HCEC 1CT (cell line): ENCODE results near the gene TBC1D21.
A peak's percentile ranks its signal among the peaks of the same experiment; 100 is the strongest.

Experiments
- DNase-seq: peaks from one replicate; pipeline ENCODE4 v3.0.0-alpha.2; 2017

The TBC1D21 gene

GRCh38 chr15:73891328-73892315, 18.3 kb downstream of the TBC1D21 start:
- no peak for DNase-seq

DNA sequence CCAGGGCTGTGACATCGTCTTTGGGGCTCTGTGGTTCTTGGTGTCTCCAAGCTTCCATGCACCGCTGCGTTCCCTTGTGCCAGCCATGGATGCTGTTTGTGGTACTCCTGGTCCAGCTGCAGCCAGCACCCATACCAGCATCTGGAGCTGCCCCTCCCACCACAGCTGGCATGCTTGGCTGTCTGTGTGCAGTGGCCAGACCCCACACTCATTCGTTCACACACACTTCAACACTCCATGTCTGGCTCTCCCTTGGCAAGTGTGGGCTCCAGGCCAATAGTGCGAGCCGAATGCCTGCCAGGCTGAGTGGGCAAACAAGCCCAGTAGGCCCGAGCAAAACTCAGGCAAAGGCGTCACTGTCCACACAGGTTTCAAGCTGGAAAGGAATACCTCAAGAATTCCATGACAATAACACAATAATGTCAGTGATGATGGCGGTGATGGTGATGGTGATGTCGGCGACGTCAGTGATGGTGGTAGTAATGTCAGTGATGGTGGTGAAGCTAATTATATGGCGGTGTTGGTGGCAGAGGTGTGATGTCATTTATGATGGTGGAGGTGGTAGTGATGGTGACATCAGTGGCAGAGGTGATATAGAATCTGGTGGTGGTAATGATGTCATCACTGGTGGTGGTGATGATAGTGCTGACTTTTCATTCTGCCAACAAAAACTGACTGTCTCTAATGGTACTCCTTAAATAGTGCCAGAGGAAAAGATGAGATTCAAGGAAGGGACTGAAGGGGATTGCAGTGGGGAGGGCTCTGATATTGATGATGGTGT, 19.3 kb downstream of the TBC1D21 start:
- no peak for DNase-seq

DNA sequence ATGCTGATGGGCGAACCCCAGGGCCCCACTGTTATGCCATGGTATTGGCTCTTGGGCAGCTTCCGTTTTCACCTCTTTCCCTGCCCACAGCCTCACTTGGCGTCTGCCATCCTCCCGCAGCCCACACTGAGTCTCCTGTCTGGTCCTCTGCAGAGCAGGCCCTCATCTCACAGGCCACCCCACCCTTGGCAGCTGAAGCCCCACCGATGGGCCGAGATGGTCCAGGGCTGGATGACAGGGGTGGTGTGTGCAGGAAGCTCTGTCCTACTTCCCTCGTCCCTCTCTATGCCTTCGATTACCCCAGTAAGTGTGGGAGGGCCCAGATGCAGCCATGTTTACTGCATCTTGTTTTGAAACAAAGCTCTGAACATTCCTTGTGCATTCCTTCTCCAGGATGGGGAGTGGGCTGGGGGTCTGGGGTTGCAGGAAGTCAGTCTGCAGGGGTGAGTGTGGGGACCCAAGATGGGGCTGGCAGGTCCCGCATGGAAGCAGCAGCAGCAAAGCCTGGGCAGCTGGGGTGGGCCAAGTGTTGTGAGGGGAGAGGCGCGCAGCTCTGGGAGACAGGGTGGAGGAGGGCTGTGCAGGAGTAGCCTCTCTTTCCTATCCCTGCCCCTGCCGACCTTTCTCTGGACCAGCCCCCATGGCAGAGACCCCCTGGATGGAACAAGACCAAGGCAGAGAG, 20.9 kb downstream of the TBC1D21 start:
- DNase-seq, result no peak

- DNase-seq, result peak; percentile 92
Observed at GRCh38 chr15:73897441-73898261, 24.3 kb downstream of the TBC1D21 start.

DNA sequence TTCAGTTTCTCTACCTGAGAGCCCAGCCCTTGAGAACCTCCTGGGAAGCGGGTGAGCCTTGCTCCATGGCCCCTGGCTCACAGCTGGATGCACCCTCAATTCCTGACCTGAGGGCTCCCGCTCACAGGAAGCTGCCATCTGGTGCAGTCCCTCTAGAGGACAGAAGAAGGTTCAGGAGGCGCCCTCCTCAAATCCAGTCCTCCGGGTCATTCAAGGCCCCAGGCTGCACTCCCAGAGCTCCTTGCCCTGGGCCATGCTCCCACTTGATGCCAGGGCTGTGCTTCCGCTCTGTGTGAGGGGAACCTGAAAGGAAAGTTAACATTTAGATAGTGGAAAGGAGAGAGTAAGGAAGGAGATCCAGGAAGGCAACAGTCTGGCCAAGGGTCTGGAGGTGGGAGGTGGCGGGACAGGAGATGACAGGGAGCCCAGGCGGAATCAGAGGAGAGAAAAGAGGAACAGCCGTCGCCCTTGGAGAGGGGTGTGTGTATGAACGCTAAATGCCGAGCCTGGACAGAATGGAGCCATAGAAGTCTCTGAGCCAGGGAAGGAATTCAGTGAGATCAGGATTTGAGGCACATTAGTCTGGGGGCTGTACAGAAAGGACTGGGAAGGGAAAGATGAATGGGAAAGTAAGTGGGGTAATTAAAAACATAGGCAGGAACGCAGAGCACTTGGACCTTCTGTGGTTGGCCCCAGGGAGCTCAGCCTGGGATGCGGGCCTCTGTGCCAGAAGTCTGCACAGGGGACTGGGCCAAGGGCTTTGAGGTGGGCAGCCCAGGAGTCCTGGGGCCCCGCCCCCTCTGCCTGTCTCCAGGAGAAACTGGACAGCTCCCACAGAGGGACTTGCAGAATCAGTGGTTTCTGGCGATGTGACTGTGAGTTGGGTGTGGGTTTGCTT, 26.1 kb downstream of the TBC1D21 start:
- DNase-seq, result no peak

- no peak for DNase-seq
Observed at GRCh38 chr15:73900095-73900712, 26.8 kb downstream of the TBC1D21 start.

DNA sequence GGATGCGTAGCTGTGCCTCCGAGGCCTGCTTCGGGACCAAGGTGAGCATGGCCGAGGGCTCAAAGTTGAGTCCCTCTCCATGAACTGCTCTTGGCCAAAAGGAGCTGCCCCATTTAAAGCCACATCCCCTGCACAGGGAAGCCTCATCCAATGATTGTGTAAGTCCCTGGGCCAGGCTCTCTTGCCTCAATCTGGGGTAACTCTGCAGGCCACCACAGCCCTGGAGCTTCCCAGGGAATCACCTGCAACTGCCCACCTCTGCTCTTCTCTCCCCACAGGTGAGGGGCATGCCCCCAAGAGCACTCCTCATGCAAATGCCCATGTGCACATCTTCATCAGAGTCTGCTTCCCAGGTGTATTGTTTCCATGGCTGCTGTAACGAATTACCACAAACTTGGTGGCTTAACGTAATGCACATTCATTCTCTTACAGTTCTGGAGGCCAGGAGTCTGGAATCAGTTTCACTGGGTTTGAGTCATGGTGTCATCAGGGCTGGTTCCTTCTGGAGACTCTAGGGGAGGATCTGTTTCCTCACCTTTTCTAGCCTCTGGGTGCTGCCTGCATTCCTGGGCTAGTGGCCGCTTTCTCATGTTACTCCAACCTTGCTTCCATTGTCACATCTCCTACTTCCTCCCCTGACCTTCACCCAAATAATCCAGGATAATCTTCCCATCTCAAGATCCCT, 27.9 kb downstream of the TBC1D21 start:
- DNase-seq, result no peak

DNA sequence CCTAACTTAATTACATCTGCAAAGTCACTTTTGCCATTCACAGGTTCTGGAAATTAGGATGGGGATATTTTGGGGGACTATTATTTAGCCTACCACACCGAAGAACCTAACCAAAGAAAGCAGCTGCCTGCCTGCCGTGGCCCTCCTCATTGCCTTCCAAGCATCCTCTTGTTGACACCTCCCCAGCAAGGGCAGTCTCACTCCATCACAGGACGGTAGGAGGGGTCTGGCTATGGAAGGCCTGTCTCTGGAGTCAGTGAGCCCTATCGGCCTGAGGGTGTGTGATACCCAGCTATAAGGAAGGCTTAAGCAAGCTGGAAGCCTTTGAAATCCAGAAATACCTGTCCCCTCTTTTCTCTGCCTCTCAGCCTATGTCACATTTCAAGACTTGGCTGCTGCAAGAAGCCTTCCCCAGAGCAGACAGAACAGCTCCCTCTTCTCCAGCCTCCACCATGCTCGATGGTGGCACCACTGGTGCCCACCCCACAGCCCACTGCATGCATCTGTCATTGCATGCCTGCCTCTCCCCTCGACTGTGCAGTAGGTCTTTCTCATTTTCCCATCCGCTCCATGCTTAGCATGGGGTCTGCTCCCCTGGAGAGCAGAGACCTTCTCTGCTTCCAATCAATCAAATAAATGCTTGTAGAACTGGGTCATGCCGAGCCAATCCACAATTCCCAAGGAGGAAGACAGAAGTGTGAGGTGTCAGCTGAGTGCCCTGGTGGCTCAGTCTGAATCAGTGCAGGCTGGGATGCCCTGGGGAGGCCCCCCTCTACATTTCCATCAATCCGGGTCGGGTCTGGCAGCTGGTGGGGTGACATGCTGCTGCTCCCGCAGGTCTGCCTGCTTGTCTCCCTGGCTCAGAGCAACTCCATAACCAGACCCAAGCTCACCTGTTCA, 29.0 kb downstream of the TBC1D21 start:
- no peak for DNase-seq

DNA sequence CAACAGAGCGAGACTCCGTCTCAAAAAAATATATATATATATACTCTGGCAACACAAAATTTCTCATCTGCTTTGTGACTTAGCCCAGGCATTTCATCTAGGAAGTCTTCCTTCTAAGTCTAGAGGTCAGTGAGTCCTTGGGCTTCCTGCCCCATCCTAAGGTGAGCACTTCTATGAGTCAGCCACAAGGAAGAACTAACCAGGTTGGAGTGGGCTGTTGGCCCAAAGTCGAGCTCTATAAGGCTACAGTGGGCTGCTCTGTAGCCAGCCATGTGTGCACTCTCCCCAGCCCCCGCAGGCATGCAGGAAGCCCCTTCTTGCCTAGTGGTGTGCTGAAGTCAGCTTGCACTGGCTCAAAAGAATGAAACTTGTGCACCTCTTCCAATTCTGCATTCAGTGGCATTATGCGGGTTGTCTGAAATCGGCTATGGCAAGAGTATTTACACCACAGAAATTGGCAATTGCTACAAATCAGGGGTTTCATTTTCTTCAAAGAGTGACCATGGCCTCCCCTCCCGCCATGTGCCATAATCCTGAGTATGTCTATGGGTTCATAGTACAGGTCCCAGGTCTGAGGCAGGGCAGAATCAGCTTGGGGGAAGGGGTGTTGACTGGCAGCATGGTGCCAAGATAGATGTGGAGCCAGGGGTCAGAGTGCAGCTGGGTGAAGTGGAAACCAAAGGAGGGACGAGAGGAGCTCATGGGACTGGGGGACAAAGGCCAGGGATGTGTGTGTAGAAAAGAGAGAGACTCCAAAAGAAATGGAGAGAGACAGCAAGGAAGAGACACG, 30.9 kb downstream of the TBC1D21 start:
- DNase-seq, result no peak

- DNase-seq, result no peak
Observed at GRCh38 chr15:73905225-73905827, 32.0 kb downstream of the TBC1D21 start.

DNA sequence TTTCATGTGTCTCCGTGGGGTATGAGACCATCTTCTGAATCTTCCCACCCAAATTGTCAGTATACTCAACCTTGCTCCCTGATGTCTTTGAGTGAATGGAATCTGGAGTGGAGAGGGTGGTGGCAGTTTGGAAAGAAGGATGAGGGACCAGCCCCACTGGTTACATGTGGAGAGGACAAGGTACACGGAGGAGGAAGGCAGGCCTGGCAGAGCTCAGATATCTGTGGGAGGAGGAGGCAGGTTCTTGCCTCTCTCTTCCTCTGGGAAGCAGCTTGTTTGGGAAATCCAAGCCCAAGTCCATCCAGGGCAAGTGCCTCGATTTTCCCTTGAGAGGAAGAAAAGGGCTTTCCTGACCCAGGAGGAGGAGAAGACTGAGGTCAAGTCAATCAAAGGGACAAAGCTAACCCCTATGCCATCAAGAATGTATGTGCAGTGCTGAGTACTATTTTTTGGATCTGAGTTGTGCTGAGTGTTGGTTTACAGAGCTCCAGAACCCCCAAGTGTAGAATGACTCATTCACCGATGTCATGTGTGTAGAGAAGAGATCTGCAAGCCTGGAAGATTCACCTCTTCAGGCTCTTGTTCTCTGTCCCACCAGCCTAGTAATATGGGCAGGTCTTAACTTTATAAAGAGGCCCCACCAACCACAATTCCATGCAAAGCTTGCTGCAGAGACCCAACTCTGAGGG, 33.1 kb downstream of the TBC1D21 start:
- peak; percentile 31 for DNase-seq

GRCh38 chr15:73907035-73907408, 33.7 kb downstream of the TBC1D21 start:
- DNase-seq, result no peak

DNA sequence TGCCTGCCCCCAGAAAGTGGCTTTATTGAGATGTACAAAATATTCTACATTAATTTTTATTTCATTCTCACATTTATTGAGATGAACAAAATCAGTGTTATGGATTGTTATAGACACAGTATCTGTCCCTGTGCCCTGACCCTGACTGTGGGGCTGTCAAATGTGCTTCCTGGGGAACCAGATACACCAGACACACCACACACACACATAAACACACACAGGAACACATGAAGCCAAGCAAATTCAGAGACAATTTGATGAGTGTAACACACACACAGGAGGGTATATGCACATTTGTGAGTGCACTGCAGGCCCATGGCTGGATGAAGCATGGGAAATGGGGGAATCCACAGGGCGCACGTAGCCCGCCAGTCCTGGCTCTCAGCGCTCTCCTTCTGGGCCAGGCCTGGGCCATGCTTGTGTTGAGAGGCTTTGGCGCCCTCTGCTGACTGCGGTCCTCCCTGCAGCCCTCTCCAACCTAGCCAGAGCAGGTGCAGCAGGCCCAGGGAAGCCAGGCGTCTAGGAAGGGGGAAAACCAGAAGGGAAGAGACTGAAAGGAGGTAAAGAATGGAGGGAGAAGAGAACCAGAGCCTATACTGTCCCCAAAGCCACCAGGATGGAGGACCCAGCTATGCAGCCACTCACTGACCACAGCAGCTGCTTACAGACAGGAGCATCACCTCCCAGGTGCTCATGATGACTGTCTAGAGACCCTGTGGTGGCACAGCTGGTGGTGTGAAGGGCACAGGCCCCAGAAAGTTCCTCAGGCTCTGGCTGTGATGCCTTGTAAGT, 34.9 kb downstream of the TBC1D21 start:
- peak; percentile 48 for DNase-seq

GRCh38 chr15:73908822-73909122, 35.4 kb downstream of the TBC1D21 start:
- DNase-seq, result no peak

DNA sequence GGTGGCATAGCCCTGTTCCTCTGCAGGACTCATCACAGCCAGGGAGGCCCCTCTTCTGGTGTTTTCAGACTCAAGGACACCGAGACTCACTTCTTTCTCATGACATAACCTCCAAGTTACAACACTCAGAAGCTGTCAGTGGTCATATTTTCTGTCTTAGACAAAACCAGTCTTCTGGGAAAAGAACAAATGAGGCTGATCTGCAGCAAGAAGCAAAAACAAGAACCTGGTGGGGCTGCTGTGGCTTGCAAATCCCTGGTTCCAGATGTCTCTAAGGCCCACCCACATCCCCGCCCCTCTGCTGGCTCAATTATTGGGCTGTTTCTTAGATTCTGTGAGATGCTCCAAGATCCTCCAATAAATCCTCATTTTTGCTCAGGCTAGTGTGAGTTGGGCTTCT, 36.3 kb downstream of the TBC1D21 start:
- DNase-seq, result no peak

DNA sequence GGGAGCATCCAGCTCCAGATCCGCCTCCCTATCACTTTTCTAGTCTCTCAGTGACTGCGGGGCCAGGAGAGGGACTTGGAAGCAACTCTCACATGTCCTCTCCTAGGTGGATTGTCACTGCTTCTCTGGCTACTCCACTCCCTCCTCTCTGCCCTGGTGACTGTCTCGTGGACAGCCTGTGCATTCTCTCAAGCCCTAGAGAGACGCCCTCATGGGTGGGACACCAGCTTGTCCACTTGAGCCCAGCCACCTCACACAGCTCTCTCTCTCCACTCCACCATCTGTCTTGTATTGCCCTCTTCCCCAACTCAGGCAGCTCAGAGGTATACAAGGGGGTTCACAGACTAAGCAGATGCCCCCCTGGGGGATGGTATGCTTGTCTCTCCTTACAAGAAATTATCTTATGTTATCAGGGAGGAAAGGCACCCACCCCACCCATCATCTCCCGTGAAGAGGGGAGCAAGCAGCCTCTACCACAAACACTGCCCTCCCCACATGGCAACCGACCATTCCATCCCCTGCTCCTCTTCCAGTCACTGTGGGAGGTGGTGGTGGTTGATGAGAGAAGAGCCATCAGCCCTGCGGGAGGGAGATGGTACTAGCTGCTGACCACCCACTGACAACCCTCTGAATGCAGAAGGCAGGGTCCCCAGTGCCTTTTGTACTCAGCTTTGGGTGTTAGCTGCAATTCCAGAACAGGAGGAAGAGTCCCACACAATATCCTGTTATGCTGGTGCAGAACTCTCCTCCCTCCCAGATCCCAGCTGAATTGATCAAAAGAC, 37.3 kb downstream of the TBC1D21 start:
- DNase-seq, result no peak
